ENCODE results near the gene CDV3.

CDV3 gene

GRCh38 chr3:133629146-133629545, 55.7 kb downstream of the CDV3 start:
- TF ChIP-seq CTCF (IDR thresholded peaks at IDR 0.05; ENCODE audit: low read depth, low read length): no peak
- H3K4me3 ChIP-seq (ENCODE audit: low read depth, low read length): no peak overlapping the region

GRCh38 chr3:133633439-133633838, 60.0 kb downstream of the CDV3 start:
- H3K4me3 ChIP-seq (ENCODE audit: low read depth, low read length): no peak overlapping the region
- no peak for TF ChIP-seq CTCF (IDR thresholded peaks at IDR 0.05; ENCODE audit: low read depth, low read length)
